Neural cell (in vitro differentiated cells): ENCODE results near the gene CTRL. TPM values are rescaled to one million over a fixed set of nuclear protein-coding genes. Genes with fewer than 3 reads are reported as not detected.

Experiments used
- H2AFZ ChIP-seq: fragments of 200-600, 300-800 bp; sonication (generic), shearing (Covaris generic); 2 replicates; pipeline ENCODE4 v1.6.0; 2014; ENCODE audit warnings: low read depth, mild to moderate bottlenecking, antibody characterized with exemption, low read length, moderate library complexity
- H3F3A ChIP-seq: fragments of 200-600 bp; shearing (Covaris generic); 2 replicates; pipeline ENCODE4 v1.6.1; 2016; ENCODE audit warnings: mild to moderate bottlenecking, moderate library complexity, mixed read lengths, antibody characterized with exemption, low read length; ENCODE audit not compliant: insufficient read depth, poor library complexity, severe bottlenecking
- H3K27ac ChIP-seq: fragments of 200-600, 300-800 bp; sonication (generic), shearing (Covaris generic); 2 replicates; pipeline ENCODE4 v1.5.1; 2014; ENCODE audit warnings: mild to moderate bottlenecking, low read length, moderate library complexity
- H3K27me3 ChIP-seq: fragments of 300-800, 200-600 bp; sonication (generic), shearing (Covaris generic); 2 replicates; pipeline ENCODE4 v1.6.0; 2014; ENCODE audit warnings: mild to moderate bottlenecking, low read depth, low read length, moderate library complexity; ENCODE audit not compliant: insufficient read depth
- H3K36me3 ChIP-seq: fragments of 300-800, 200-600 bp; sonication (generic), shearing (Covaris generic); 2 replicates; pipeline ENCODE4 v1.5.1; 2014; ENCODE audit warnings: mild to moderate bottlenecking, antibody characterized with exemption, low read length, moderate library complexity; ENCODE audit not compliant: insufficient read depth
- H3K4me2 ChIP-seq: fragments of 300-800, 200-600 bp; sonication (generic), shearing (Covaris generic); 2 replicates; pipeline ENCODE4 v1.6.0; 2014; ENCODE audit warnings: mild to moderate bottlenecking, low read length
- H3K4me3 ChIP-seq: fragments of 300-800, 200-600 bp; sonication (generic), shearing (Covaris generic); 2 replicates; pipeline ENCODE4 v1.5.1; 2014; ENCODE audit warnings: mild to moderate bottlenecking, low read length, moderate library complexity
- H3K79me2 ChIP-seq: fragments of 200-600 bp; shearing (Covaris generic); replicated peaks from 2 replicates; pipeline ENCODE4 v1.6.0; 2014; ENCODE audit warnings: mild to moderate bottlenecking, low read length, moderate library complexity; ENCODE audit not compliant: insufficient read depth
- H3K9ac ChIP-seq: fragments of 300-800, 200-600 bp; sonication (generic), shearing (Covaris generic); 2 replicates; pipeline ENCODE4 v1.6.1; 2016; ENCODE audit warnings: mild to moderate bottlenecking, low read length, mixed read lengths
- H3K9me2 ChIP-seq: fragments of 200-600 bp; shearing (Covaris generic); 2 replicates; pipeline ENCODE4 v1.6.1; 2016; ENCODE audit warnings: mild to moderate bottlenecking, low read length, mixed read lengths; ENCODE audit not compliant: insufficient read depth
- H3K9me3 ChIP-seq: fragments of 200-600, 300-800 bp; sonication (generic), shearing (Covaris generic); 2 replicates; pipeline ENCODE4 v1.6.1; 2016; ENCODE audit warnings: mild to moderate bottlenecking, mixed run types, low read length, moderate library complexity, mixed read lengths
- H4K20me1 ChIP-seq: fragments of 200-600 bp; shearing (Covaris generic); 2 replicates; pipeline ENCODE4 v1.6.1; 2016; ENCODE audit warnings: mild to moderate bottlenecking, mixed run types; ENCODE audit not compliant: insufficient read depth
- EP300 ChIP-seq: fragments of 450-650 bp; conservative IDR thresholded peaks from 2 replicates; pipeline ENCODE4 v1.6.1; 2014; ENCODE audit warnings: antibody characterized with exemption, mild to moderate bottlenecking, moderate library complexity; ENCODE audit not compliant: poor library complexity, severe bottlenecking
- EZH2 ChIP-seq: fragments of 200-600, 300-800 bp; shearing (Covaris generic), sonication (generic); IDR thresholded peaks from 2 replicates; pipeline ENCODE4 v1.6.1; 2014; ENCODE audit warnings: antibody characterized with exemption, low read length, borderline replicate concordance, mild to moderate bottlenecking; ENCODE audit not compliant: insufficient read depth, poor library complexity, severe bottlenecking
- MXI1 ChIP-seq: fragments of 450-650 bp; conservative IDR thresholded peaks from 2 replicates; pipeline ENCODE4 v1.6.1; 2014; ENCODE audit warnings: antibody characterized with exemption, mild to moderate bottlenecking; ENCODE audit not compliant: poor library complexity, severe bottlenecking
- POLR2AphosphoS5 ChIP-seq: IDR thresholded peaks from 2 replicates; pipeline ENCODE4 v1.6.1; 2012
- RAD21 ChIP-seq: fragments of 450-650 bp; conservative IDR thresholded peaks from 2 replicates; pipeline ENCODE4 v1.6.1; 2014; ENCODE audit warnings: antibody characterized with exemption, mild to moderate bottlenecking, moderate library complexity
- REST ChIP-seq: IDR thresholded peaks from 2 replicates; pipeline ENCODE4 v1.6.1; 2012; ENCODE audit warnings: borderline replicate concordance
- SMC3 ChIP-seq: fragments of 450-650 bp; conservative IDR thresholded peaks from 2 replicates; pipeline ENCODE4 v1.6.1; 2014; ENCODE audit warnings: antibody characterized with exemption, mild to moderate bottlenecking, moderate library complexity; ENCODE audit not compliant: poor library complexity
- TAF1 ChIP-seq: IDR thresholded peaks from 2 replicates; pipeline ENCODE4 v1.6.1; 2012; ENCODE audit warnings: low read depth
- polyA plus RNA-seq: library from polyadenylated mRNA; depleted of rRNA; stranded (reverse); fragments of >200 nt; gene quantifications from 2 replicates; pipeline ENCODE4 v1.2.3, GENCODE V29; 2014
- TF ChIP-seq, protein P1 (sequence below): fragments of 450-650 bp; IDR thresholded peaks from 2 replicates; pipeline ENCODE4 v1.5.1; 2014; ENCODE audit warnings: antibody characterized with exemption, mild to moderate bottlenecking, moderate library complexity; ENCODE audit not compliant: poor library complexity, severe bottlenecking

Gene CTRL
- polyA plus RNA-seq, 1 donor from 2014 or later: 3.8 TPM

- Histone ChIP-seq H3F3A (no peaks in the 10 kb centered on the region), H3K9me3 (no peaks in the 10 kb centered on the region), H4K20me1 (no peaks in the 10 kb centered on the region), H3K36me3 (no peaks in the 10 kb centered on the region), H3K27me3 (no peaks in the 10 kb centered on the region), H3K27ac (no peak overlapping the region), H3K4me2 (no peak overlapping the region), H2AFZ (no peak overlapping the region), H3K9ac (no peak overlapping the region), H3K79me2 (peaks cover 18% of the 10 kb centered on the region), H3K4me3 (no peak overlapping the region), H3K9me2 (no peaks in the 10 kb centered on the region)
- TF ChIP-seq SMC3 (no peak), MXI1 (no peak)
Measured at GRCh38 chr16:67897231-67897630, 34.4 kb downstream of the CTRL start.

- Histone ChIP-seq H3K9me2 (no peaks in the 10 kb centered on the region), H3K79me2 (peaks cover 18% of the 10 kb centered on the region), H3K9me3 (no peaks in the 10 kb centered on the region), H3K27ac (peak overlapping the region; percentile 90), H3K4me2 (peak overlapping the region; percentile 99), H3K27me3 (no peaks in the 10 kb centered on the region), H4K20me1 (no peaks in the 10 kb centered on the region), H3K4me3 (peak overlapping the region; percentile 98), H3F3A (no peaks in the 10 kb centered on the region), H3K9ac (peak overlapping the region; percentile 98), H2AFZ (peak overlapping the region; percentile 66), H3K36me3 (no peaks in the 10 kb centered on the region)
- TF ChIP-seq SMC3: no peak
- TF ChIP-seq POLR2AphosphoS5: no peak
- no peak for TF ChIP-seq EP300
- TF ChIP-seq TAF1: no peak
- no peak for TF ChIP-seq EZH2
- no peak for TF ChIP-seq REST
- TF ChIP-seq RAD21: no peak
- TF ChIP-seq, protein P1, sequence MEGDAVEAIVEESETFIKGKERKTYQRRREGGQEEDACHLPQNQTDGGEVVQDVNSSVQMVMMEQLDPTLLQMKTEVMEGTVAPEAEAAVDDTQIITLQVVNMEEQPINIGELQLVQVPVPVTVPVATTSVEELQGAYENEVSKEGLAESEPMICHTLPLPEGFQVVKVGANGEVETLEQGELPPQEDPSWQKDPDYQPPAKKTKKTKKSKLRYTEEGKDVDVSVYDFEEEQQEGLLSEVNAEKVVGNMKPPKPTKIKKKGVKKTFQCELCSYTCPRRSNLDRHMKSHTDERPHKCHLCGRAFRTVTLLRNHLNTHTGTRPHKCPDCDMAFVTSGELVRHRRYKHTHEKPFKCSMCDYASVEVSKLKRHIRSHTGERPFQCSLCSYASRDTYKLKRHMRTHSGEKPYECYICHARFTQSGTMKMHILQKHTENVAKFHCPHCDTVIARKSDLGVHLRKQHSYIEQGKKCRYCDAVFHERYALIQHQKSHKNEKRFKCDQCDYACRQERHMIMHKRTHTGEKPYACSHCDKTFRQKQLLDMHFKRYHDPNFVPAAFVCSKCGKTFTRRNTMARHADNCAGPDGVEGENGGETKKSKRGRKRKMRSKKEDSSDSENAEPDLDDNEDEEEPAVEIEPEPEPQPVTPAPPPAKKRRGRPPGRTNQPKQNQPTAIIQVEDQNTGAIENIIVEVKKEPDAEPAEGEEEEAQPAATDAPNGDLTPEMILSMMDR: no peak
- no peak for TF ChIP-seq MXI1
Measured at GRCh38 chr16:67893743-67894399, 37.8 kb downstream of the CTRL start.
